Upper lobe of left lung (tissue), 6 donors: ENCODE data around the gene QSOX1. TPM values are rescaled to one million over a fixed set of nuclear protein-coding genes. Genes with fewer than 3 reads are reported as not detected.

Experiments used
- ATAC-seq, 2 donors: fragments of 200-7000 bp; cut with Tn5 transposase; one replicate each; pipeline ENCODE4 v1.9.1; 2022; ENCODE audit warnings: mild to moderate bottlenecking in 2 of 2, moderate library complexity in 2 of 2; ENCODE audit not compliant: low FRiP score in 2 of 2
- DNase-seq, 2 donors: peaks; one replicate each; pipeline ENCODE4 v3.0.0-alpha.2; 2019 to 2020
- H3K27ac ChIP-seq, 4 donors: fragments of 200-600 bp; sonication (generic); one replicate each; pipeline ENCODE4 v1.5.1; 2016 to 2019
- H3K27me3 ChIP-seq, 4 donors: fragments of 200-600 bp; sonication (generic); one replicate each; pipeline ENCODE4 v1.5.1; 2017 to 2019
- H3K36me3 ChIP-seq, 4 donors: fragments of 200-600 bp; sonication (generic); one replicate each; pipeline ENCODE4 v1.5.1; 2016 to 2019
- H3K4me1 ChIP-seq, 4 donors: fragments of 200-600 bp; sonication (generic); one replicate each; pipeline ENCODE4 v1.5.1; 2018 to 2019
- H3K4me3 ChIP-seq, 4 donors: fragments of 200-600 bp; sonication (generic); one replicate each; pipeline ENCODE4 v1.5.1; 2017 to 2019; ENCODE audit warnings: mild to moderate bottlenecking in 2 of 4, moderate library complexity in 1 of 4
- H3K9me3 ChIP-seq, 4 donors: fragments of 200-600 bp; sonication (generic); one replicate each; pipeline ENCODE4 v1.5.1; 2018 to 2019
- CTCF ChIP-seq, 6 experiments: fragments of 450-650 bp in 4 of 6; fragments of 200-600 bp in 2 of 6; sonication (generic) in 2 of 6; IDR thresholded peaks; one replicate each; pipeline ENCODE4 v1.5.1; 2016 to 2019; ENCODE audit warnings: antibody characterized with exemption in 6 of 6
- EP300 ChIP-seq, 4 donors: sonication (generic); formaldehyde crosslinking; IDR thresholded peaks; one replicate each; pipeline ENCODE4 v1.5.1; 2017; ENCODE audit warnings: antibody characterized with exemption in 4 of 4, control low read depth in 2 of 4
- POLR2A ChIP-seq, 4 donors: fragments of 450-650 bp; IDR thresholded peaks; one replicate each; pipeline ENCODE4 v1.5.1; 2016 to 2017; ENCODE audit warnings: antibody characterized with exemption in 4 of 4, mild to moderate bottlenecking in 2 of 4
- POLR2AphosphoS5 ChIP-seq, 2 donors: sonication (generic); formaldehyde crosslinking; IDR thresholded peaks; one replicate each; pipeline ENCODE4 v1.5.1; 2017; ENCODE audit warnings: antibody characterized with exemption in 2 of 2
- whole genome bisulfite sequencing, 2 donors: methylation state at CpG; one replicate each; pipeline ENCODE4 v1.1.5; 2017 to 2018; 5-methylcytosine and 5-hydroxymethylcytosine counted together
- total RNA-seq, 6 donors: library from RNA; depleted of rRNA in 4 of 6; stranded (reverse); fragments of >200 nt in 4 of 6; gene quantifications; one replicate each; pipeline versions ENCODE4 v1.1.0 to v1.2.1, GENCODE V29; 2016 to 2021
- donor health status: DM: no; HTN: no; CAD: no; lungs with moderate emphysema.
- donor health status: DM: no; HTN: yes; CAD: no; lungs with severe emphysema.

QSOX1 gene
- total RNA-seq, 6 donors from 2014 or later, result 61.8 to 380 (median 201) TPM

GRCh38 chr1:180194048-180194425 lies 39.4 kb downstream of the QSOX1 start:
- Histone ChIP-seq H3K27me3 (no peaks in the 10 kb centered on the region), H3K4me1 (no peaks in the 10 kb centered on the region), H3K4me3 (no peak overlapping the region), H3K9me3 (no peaks in the 10 kb centered on the region), H3K27ac (no peak overlapping the region), H3K36me3 (peaks cover 7 to 92% (median 79%) of the 10 kb centered on the region in 4 donors)
- 90 to 98% methylated on average over 4 to 14 of the region's 14 CpGs for WGBS, 2 donors
- TF ChIP-seq CTCF (IDR thresholded peaks at IDR 0.05), result no peak
- no peak for TF ChIP-seq POLR2AphosphoS5 (IDR thresholded peaks at IDR 0.05)
- no peak for TF ChIP-seq EP300 (IDR thresholded peaks at IDR 0.05)
- TF ChIP-seq POLR2A (IDR thresholded peaks at IDR 0.05), result no peak
- no peak for DNase-seq
- ATAC-seq, result no peak

GRCh38 chr1:180194546-180195207 lies 40.0 kb downstream of the QSOX1 start:
- no peak overlapping the region for H3K4me3 ChIP-seq
- TF ChIP-seq POLR2A (IDR thresholded peaks at IDR 0.05) (no peak), EP300 (IDR thresholded peaks at IDR 0.05) (no peak)
- WGBS, 2 donors, result 86 to 88% methylated on average over 18 to 19 of the region's 19 CpGs

GRCh38 chr1:180195401-180195800 lies 40.7 kb downstream of the QSOX1 start:
- ATAC-seq, result no peak
- WGBS, 2 donors, result 97 to 100% methylated on average over 3 of the region's 3 CpGs

More at GRCh38 chr1:180194546-180195207, 40.0 kb downstream of the QSOX1 start:
- Histone ChIP-seq H3K4me1 (no peaks in the 10 kb centered on the region), H3K36me3 (peaks cover 7 to 92% (median 73%) of the 10 kb centered on the region in 4 donors), H3K27me3 (no peaks in the 10 kb centered on the region), H3K27ac (no peak overlapping the region), H3K9me3 (no peaks in the 10 kb centered on the region)
- DNase-seq (no peak), ATAC-seq (no peak)

GRCh38 chr1:180195916-180196315 lies 41.2 kb downstream of the QSOX1 start:
- H3K27ac ChIP-seq, result no peak overlapping the region
- H3K9me3 ChIP-seq, result no peaks in the 10 kb centered on the region

More at GRCh38 chr1:180195401-180195800, 40.7 kb downstream of the QSOX1 start:
- Histone ChIP-seq H3K9me3 (no peaks in the 10 kb centered on the region), H3K4me3 (no peak overlapping the region), H3K27ac (no peak overlapping the region), H3K4me1 (no peaks in the 10 kb centered on the region), H3K36me3 (peaks cover 7 to 88% (median 66%) of the 10 kb centered on the region in 4 donors), H3K27me3 (no peaks in the 10 kb centered on the region)
- no peak for DNase-seq
- no peak for TF ChIP-seq POLR2A (IDR thresholded peaks at IDR 0.05)

GRCh38 chr1:180196436-180197003 lies 41.9 kb downstream of the QSOX1 start:
- WGBS, 2 donors, result 90 to 92% methylated on average over 2 to 17 of the region's 17 CpGs
- peaks cover 0 to 77% (median 56%) of the 10 kb centered on the region in 4 donors for H3K36me3 ChIP-seq

More at GRCh38 chr1:180195916-180196315, 41.2 kb downstream of the QSOX1 start:
- H3K36me3 ChIP-seq, result peaks cover 3 to 83% (median 61%) of the 10 kb centered on the region in 4 donors
- no peak for DNase-seq
- WGBS, 2 donors, result 82 to 86% methylated on average over 8 to 9 of the region's 9 CpGs
- no peaks in the 10 kb centered on the region for H3K4me1 ChIP-seq
- ATAC-seq, result no peak
- TF ChIP-seq POLR2A (IDR thresholded peaks at IDR 0.05) (no peak), POLR2AphosphoS5 (IDR thresholded peaks at IDR 0.05) (no peak), CTCF (IDR thresholded peaks at IDR 0.05) (no peak), EP300 (IDR thresholded peaks at IDR 0.05) (no peak)
- H3K27me3 ChIP-seq, result no peaks in the 10 kb centered on the region
- H3K4me3 ChIP-seq, result no peak overlapping the region

More at GRCh38 chr1:180196436-180197003, 41.9 kb downstream of the QSOX1 start:
- TF ChIP-seq CTCF (IDR thresholded peaks at IDR 0.05) (no peak), POLR2A (IDR thresholded peaks at IDR 0.05) (no peak), POLR2AphosphoS5 (IDR thresholded peaks at IDR 0.05) (no peak), EP300 (IDR thresholded peaks at IDR 0.05) (no peak)
- Histone ChIP-seq H3K4me3 (no peak overlapping the region), H3K4me1 (no peaks in the 10 kb centered on the region), H3K27ac (no peak overlapping the region), H3K27me3 (no peaks in the 10 kb centered on the region), H3K9me3 (no peaks in the 10 kb centered on the region)
- DNase-seq (no peak), ATAC-seq (no peak)
